ENCODE data around the gene CAMK1D.

CAMK1D gene

DNA sequence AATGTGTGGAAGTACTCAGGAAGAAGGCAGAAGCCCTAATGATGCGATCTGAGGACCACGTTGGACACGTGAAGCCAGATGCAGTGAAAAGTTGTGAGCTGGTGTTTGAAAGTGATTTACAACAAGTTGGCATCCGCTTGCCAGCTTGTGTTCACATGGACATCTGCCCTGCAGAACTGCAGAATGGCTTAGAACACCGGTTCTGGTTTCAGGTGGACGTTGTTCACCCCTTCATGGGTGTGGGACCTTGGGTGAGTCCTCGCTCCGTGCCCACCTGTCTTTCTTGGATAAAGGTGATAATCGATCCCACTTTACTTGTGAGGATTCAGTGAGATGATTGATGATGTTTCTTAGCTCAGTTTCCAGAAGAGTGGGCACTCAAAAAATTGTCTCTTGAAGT lies 53.8 kb downstream of the CAMK1D start:
- DNase-seq (ENCODE audit: low read depth): no peak

DNA sequence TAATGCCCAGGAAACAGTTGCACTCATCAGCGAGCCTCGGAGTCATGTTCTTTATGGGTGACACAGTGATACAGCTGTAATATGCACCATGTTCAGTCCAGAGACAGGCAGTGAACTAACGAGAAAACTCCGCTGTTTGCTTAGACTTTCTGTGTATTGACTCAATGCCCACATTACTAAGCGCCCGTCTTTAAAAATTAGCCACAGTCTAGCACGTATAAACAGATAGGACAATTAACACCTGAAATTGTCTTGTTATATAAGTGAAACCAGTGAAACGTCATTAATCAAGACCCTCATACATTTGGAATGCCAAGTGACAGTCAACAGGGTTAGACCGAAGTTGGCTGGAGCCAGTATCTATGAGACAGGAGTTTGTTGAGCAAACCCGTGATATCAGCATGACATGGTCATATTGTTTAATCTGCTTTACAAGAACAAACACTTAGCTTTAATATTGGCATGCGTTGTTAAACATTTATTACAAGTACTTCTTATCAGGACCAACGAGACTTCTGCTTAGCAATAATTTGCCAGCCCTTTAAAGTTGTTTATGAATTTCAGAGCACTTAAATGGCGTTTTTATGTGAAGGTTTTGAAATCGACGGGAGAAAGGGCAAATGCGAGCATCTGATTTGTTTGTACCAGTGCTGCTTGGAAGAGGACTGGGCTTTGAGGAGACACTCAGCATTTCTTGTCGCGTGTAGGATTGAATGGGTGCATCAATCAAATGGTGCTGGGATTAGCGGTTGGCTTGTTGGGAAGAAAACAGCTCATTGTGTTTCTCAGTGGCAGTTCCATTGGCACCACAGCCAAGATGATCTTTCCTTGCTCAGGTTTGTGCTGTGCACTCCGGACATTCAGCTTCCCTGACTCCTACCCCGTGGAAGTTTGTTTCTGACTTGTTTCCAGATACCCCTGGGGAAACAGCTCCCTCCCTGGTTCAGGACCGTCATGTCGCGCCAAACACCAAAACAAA lies 56.3 kb downstream of the CAMK1D start:
- DNase-seq (ENCODE audit: low read depth): no peak

DNA sequence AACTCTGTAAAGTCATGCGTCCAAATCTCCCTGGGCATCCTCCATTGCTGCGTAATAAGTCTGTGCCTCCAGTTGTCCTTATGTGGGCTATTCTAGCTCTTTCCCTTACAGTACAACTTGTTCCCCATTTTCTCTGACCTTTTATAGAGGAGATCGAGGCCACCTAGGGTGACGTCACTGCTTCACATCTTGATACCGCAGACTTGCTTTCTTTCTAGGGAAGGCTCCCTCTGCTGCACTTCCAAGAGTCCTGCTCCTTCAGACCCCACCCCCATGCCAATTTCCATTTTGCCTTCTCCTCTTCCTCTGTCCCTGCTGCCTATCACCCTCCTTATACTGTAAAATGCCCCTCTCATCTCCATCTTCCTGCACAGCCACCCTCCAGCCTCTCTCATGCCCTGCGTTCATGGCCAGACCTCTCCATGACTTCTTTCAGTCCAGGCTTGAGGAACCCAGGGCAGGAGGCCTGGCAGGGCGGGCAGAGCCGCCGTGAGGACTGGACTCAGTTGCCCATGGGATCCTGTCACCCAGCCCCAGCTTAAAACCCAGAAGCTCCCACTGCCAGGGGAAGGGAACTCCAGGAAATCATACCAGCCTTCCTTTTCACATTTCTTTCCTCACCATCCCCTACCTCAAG lies 57.5 kb downstream of the CAMK1D start:
- no peak for DNase-seq (ENCODE audit: low read depth)

DNA sequence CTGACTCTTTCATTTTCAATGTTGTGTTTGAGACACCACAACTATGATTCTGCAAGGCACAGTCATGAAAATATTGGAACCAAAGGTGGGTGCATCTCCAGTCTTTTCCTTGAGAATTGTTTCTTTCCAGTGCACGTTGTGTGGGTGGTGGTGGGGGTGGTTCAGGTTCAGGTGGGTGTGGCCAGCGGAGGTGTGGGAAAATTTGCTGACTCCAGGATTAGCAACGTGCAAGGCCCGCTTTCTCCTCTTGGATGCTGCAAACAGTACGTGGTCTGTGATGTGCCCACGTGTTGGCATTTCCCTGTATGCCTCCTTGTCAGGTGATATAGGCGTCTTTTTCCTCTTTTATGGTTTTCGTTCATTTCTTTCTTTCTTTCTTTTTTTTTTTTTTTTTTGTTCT lies 59.1 kb downstream of the CAMK1D start:
- DNase-seq (ENCODE audit: low read depth): no peak

DNA sequence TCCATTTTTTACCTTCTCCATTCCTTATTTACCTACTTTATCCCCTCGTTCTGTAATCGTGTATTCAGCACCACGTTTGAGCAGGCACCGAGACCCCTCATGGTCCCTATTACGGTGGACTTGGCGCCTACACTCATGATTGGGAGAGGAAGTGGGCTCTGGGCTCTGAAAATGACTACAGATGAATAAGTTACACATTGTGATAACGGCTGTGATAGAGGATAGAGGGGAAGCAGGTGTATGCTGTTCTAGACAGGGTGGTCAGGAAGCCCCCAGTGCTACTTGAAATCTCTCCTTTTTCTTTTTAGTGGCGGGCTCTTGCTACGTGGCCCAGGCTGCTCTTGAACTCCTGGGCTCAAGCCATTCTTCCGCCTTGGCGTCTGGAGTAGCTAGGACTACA lies 59.8 kb downstream of the CAMK1D start:
- DNase-seq (ENCODE audit: low read depth): no peak

DNA sequence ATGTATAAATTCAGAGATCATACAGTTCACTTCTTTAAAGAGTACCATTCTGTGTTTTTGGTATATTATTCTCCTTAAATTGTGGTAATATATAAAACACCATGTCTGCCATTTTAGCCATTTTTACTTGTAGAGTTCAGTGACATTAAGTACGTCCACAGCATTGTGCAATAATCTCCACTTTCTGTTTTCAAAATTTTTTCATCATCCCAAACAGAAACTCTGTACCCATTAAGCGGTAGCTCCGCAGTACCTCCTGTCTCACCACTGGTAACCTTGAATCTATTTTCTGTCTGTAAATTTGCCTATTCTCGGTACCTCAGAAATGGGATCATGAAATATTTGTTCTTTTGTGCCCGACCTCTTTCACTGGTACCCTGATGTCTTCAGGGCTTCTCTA lies 60.3 kb downstream of the CAMK1D start:
- no peak for DNase-seq (ENCODE audit: low read depth)

DNA sequence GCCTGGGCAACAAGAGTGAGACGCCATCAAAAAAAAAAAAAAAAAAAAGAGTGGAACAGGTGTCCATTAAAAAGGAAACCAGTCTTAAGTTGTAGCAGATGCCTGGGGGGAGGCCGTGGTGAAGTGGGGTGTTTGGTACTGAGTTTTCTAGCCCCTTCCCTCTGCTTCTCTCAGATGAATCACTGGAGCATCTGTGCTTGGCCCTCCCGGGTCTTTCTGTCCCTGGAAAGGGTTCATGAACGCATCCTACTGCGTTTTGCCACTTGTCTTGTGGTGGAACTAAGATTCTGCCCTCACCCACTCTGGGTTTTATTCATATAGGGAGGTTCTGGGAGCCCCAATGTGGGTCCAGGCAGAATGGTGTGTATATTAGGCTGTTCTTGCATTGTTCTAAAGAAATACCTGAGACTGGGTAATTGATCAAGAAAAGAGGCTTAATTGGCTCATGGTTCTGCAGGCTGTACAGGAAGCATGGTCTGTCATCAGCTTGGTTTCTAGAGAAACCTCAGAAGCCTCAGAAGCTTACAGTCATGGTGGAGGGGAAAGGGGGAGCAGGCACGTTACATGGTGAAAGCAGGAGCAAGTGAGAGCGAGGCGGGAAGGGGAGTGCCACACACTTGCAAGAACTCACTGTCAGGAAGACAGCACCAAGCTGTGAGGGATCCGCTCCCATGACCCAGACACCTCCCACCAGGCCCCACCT lies 63.5 kb downstream of the CAMK1D start:
- no peak for DNase-seq (ENCODE audit: low read depth)

DNA sequence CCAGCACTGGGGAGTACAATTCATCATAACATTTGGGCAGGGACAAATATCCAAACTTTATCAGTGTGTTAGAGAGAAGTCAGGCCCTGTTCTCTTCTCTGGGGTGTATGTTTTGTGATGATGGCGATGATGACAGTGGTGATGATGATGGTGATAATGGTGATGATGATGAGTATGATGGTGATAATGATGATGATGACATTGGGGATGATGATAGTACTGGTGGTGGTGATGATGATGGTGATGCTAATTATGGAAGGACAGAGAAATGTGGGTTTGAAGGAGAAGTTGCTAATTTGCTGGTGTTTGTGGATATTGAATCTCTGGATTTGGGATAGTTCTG lies 64.0 kb downstream of the CAMK1D start:
- no peak for DNase-seq (ENCODE audit: low read depth)

DNA sequence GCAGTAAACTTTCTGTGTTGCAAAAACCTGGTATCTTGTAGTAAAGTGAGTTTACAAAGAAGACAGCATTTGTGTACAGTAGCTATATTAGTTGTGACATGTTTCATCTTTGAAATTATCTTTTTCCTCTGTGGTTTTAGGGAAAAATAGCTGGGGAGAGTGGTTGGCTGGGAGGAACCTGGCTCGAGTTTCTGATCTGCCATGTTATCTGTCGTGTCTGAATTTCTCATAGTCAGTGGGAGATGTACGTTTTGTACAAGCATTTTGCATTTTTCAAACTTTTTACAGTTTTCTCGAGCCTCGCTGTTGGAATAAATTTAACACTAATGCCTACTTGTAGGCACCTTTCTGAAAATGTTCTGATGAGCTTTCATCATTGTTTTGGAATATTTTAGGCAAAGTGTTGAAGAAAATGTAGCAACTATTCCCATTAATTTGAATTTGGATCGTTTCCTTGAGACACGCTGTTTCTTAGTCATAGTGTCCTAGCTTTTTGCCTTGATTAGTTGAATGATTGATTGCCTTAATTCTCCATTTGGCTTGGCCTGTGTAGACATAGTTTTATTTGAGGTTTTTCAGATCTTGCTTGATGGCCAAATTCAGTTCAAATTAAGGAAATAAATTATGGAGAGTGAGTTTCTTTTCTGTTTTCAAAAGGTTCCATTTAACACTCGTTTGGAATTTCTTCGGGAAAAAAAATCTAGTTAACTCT lies 65.1 kb downstream of the CAMK1D start:
- no peak for DNase-seq (ENCODE audit: low read depth)

DNA sequence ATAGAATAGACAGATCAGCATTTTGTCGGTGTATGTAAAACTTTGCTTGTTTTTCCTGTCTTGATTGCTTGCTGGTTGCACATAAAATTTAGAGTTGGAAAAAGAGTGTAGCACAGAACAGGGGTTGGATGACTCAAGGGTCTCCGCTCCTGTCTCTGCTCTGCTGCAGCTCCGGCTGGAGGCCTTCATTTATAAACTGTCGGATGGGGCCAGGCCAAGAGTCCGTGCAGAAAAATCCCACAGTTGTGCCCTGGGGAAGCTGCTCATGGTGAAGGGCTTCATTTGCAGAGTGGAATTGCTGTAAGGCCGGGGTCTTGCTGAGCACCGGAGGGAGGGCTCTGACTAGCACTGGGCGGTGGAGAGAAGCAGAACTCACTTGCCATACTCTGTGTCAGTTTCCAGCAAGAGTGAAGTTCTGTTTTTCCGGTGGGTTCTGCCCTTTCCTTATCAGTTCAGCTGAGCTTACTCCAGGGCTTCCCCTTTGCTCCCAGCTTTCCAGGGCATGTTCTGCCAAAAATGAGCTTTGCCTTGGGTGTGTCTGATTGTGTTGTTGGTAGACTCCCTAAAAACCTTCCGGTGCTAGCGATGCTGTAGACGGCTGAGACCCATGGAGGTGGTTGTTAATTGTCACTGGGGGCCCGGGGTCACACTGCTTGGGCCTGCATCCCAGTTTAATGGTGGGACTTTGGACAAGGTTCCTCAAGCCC lies 67.2 kb downstream of the CAMK1D start:
- no peak for DNase-seq (ENCODE audit: low read depth)

DNA sequence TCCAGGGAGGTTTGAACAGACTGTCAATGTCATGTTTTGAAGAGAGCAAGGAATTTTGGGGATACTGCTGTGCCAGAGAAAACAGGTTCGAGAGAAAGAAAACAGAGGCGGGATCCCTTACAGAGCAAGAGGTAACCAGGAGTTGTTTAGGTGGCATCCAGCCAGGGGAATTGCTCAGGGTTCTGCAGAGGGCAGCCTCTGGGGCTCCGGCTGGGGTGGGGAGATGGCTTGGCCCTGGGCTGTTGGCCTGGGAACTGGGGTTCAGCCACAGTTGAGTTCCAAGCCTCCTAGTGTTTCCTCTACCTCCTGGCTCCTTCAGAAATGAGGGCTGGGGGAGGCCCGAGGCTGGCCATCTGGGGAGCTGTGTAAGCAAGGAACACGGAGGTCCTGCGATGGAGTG lies 68.0 kb downstream of the CAMK1D start:
- no peak for DNase-seq (ENCODE audit: low read depth)

DNA sequence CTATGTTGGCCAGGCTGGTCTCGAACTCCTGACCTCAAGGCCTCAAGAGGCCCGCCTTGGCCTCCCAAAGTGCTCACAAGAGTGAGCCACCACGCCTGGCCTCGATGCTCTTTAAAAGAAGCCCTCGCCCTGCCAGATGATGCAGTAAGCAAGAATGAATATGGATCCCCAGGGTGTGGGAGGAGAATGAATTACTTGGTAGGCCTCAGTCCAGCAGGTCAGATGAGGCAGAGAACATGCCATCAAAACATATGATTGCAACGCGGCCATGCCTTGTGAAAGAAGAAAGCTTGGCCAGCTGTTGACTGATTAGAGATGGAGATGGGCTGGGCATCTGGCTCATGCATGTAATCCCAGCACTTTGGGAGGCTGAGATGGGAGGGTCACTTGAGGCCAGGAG lies 68.7 kb downstream of the CAMK1D start:
- no peak for DNase-seq (ENCODE audit: low read depth)

DNA sequence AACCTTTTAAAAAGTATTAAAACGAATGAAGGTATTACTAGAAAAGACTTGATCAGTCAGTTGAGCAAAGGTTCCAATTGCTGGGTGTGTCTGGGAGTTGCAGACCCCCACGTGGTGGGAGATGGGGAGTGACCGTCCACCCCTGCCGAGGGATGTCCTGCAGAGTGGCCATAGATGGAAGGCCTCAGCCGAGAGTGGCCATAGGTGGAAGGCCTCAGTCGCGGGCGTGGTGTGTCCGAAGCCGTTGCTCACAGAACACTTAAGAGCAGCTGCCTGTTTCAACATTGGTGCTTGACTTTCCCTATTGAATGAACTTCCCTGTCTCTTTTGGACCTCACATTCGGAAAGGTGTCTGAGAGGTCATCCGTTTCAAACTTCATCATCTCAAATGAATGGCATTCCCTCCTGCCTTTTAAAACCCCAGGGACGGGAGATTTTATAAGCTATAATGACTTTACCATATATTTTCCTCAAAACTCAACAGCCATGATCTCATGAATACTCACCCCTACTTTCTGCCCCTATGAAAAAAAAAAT lies 69.4 kb downstream of the CAMK1D start:
- no peak for DNase-seq (ENCODE audit: low read depth)

DNA sequence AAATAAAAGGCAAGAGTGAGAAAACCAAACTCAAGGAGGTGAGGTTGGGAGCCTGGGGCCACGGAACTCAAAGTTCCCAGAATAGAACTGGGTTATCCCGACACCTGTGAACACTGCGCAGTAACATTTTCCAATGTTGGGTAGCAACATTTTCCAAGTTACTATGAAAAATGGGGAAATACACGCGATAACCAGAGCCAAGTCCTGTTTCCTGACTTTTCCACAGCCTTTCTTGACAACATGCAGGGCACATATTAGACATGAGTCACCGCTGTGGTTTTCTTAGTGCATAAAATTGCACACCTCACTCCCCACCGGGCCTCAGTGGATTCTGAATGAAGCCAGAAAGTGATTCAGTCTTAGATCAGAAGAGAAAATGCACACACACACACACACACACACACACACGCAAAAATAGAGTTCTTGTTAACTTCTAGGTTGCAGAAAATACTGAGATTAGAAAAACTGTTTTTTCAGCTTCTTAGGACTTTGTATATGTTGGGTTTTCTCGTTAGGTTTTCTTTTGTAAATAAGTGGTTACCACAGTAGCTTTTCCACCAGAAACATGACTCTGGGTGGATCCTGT lies 70.0 kb downstream of the CAMK1D start:
- peak; percentile 77 for DNase-seq (ENCODE audit: low read depth)

DNA sequence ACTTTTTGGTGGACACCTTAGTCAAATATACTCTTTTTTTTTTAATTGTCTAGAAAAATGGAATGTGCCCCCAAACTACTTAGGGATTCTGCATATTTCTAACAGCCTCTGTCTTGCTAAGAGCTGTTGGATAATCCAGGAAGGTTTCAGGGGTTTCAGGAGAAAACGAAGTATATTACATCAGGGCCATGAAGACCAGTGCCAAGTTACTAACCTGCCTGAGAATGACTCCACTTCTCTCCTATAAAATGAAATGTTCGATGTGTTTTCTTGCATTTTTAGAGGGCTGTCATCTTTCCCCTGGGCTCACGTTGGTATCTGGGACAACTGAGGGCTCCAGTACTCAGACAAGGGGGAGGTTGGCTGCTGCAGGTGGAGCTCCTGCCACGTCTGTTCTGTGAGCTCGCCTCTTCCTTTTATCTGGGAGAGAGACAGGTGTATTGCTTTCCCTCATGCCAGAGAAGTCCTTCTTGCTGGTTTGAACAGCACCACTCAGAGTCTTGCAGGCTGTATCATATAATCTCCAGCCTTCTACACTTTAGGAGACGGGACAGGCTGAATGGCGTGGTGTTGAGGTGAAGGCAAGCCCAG lies 71.3 kb downstream of the CAMK1D start:
- DNase-seq (ENCODE audit: low read depth): no peak

DNA sequence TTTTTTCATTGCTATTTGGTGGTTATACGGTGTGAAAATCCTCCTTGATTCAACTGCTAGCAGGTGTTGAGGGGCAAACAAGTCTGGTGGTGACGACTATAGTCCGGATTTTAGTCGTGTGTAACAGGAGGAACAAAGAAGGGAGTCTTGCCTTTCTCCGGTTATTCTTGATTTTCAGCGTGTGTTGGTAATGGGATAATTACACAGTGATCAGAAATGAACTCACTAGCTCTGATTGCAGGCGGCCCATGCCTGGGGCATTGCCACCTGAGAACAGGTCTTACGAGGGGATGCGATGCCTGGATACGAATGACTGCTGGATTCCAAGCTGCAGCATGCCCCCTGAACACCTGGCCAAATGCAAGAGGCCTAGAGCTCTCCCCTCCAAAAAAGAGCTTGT lies 72.8 kb downstream of the CAMK1D start:
- DNase-seq (ENCODE audit: low read depth): no peak

DNA sequence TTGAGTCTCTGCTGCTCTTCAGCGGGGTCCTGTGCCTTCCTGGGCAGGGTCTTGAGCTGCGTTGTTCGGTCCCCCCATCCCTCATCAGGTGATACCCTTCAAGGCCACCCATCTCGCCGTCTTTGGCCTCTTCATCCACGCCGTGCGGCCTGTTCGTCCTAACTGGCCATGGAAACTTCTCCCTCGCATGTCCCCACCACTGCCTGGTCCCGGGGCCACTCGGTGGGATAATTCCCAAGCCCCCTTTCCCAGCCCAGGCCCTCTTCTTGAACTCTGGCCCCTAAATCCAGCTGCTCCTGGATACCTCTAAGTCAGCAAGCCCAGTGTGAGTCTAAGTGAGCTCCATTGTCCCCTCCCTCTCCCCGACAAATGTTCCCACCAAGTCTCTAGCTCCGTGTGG lies 74.5 kb downstream of the CAMK1D start:
- DNase-seq (ENCODE audit: low read depth): no peak

DNA sequence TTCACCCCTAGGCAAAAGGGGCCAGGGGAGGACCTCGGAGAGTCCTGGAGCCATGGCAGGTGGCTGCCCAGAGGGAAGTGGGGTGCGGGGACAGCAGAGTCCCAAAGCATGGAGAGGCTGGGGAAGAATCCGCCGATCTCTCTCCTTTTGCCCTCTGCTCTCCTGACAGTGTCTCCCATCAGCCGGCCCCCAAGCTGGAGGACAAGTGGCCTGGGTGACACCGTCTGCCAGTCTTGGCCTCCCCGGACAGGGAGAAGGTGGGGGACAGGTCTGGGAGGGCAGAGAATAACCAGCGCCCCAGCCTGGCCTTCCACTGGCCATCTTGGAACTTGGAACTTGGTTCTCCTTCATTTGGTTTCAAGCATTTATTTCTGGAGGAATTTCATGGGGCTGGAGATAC lies 77.9 kb downstream of the CAMK1D start:
- DNase-seq (ENCODE audit: low read depth): no peak

DNA sequence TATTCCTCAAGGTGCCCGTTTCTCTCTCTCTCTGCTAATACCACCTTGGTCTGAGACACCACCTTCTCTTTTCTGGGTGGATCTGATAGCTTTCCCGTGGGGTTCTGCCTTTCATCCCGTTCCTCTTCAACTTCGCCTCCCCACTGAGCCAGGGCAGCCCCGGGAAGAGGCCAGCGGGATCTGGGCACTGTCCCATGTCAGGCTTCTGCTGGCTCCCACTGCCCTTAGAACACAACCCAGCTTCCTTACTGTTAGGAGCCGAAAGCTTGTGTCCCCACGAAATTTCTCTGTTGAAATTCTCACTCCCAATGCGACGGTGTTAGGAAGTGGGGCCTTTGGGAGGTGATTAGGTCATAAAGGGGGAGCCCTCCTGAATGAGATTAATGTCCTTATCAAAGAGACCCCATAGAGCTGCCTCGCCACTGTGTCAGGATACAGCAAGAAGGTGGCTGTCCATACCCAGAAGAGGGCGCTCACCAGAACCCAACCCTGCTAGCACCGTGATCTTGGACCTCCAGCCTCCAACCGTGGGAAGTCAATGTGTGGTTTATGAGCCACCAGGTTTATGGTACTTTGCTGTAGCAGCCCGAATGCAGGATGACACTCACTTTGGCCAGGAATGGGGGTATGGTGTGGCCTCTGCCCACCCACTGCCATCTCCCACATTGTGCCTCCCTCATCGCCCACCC lies 79.2 kb downstream of the CAMK1D start:
- DNase-seq (ENCODE audit: low read depth): no peak

DNA sequence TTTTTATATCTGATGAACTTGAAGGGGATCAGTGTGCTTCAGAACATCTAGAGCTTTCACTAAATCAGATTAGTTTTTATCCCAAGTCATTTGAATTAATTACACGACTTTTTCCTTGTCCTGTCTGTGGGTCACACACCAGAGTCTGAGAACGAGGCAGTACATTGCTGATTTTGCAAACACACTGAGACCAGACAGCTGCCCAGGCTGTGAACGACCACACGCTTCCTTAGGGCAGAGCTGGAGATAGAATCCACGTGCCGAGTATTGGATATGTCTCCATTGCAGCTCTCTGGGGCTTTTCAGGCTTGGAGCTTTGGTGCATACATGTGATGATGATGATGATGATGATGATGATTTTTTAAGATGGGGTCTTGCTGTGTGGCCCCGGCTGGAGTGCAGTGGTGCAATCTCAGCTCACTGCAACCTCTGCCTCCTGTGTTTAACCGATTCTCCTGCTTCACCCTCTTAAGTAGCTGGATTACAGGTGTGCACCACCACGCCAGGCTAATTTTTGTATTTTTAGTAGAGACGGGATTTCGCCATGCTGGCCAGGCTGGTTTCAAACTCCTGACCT lies 81.1 kb downstream of the CAMK1D start:
- no peak for DNase-seq (ENCODE audit: low read depth)

Measured in GM04503 (cell line).